Testis (tissue), 2 donors: ENCODE data around the gene AFG1L.

Experiments used
- POLR2A ChIP-seq: fragments of 450-650 bp; IDR thresholded peaks from one replicate; pipeline ENCODE4 v1.6.1; 2017; ENCODE audit warnings: antibody characterized with exemption, mild to moderate bottlenecking, moderate library complexity
- TF ChIP-seq, protein P1 (sequence below), 3 experiments: fragments of 450-650 bp in 2 of 3; fragments of 200-600 bp in 1 of 3; sonication (generic) in 1 of 3; IDR thresholded peaks; one replicate each; pipeline ENCODE4 v1.5.1; 2016 to 2019; ENCODE audit warnings: antibody characterized with exemption in 3 of 3, mild to moderate bottlenecking in 2 of 3, moderate library complexity in 1 of 3

GRCh38 chr6:108568101-108568500 lies 273.2 kb downstream of the AFG1L start:
- TF ChIP-seq POLR2A: no peak
- TF ChIP-seq, protein P1, sequence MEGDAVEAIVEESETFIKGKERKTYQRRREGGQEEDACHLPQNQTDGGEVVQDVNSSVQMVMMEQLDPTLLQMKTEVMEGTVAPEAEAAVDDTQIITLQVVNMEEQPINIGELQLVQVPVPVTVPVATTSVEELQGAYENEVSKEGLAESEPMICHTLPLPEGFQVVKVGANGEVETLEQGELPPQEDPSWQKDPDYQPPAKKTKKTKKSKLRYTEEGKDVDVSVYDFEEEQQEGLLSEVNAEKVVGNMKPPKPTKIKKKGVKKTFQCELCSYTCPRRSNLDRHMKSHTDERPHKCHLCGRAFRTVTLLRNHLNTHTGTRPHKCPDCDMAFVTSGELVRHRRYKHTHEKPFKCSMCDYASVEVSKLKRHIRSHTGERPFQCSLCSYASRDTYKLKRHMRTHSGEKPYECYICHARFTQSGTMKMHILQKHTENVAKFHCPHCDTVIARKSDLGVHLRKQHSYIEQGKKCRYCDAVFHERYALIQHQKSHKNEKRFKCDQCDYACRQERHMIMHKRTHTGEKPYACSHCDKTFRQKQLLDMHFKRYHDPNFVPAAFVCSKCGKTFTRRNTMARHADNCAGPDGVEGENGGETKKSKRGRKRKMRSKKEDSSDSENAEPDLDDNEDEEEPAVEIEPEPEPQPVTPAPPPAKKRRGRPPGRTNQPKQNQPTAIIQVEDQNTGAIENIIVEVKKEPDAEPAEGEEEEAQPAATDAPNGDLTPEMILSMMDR (IDR thresholded peaks at IDR 0.05): no peak
